HG03025 (cell line): Measurements from ENCODE around the gene TACSTD2.
A peak's percentile ranks its signal among the peaks of the same experiment; 100 is the strongest.
"Not testable (repeated sequence)": the region's sequence is repeated elsewhere in the genome, so short reads cannot be mapped to it uniquely, and the experiment has no call there.

Experiments used
- ATAC-seq: cut with Tn5 transposase; IDR thresholded peaks from one replicate; pipeline ENCODE4 v1.9.1; 2021; ENCODE audit warnings: mild to moderate bottlenecking, moderate library complexity; ENCODE audit not compliant: unreplicated experiment, low FRiP score

TACSTD2 gene

GRCh38 chr1:58568911-58569310 is 8.1 kb downstream of the TACSTD2 start:
- no peak for ATAC-seq

- no peak for ATAC-seq
Measured at GRCh38 chr1:58568271-58568860, 8.7 kb downstream of the TACSTD2 start.

GRCh38 chr1:58566339-58566738 is 10.7 kb downstream of the TACSTD2 start:
- ATAC-seq, result no peak

- not testable (repeated sequence) for ATAC-seq
Measured at GRCh38 chr1:58563715-58564114, 13.3 kb downstream of the TACSTD2 start.

DNA sequence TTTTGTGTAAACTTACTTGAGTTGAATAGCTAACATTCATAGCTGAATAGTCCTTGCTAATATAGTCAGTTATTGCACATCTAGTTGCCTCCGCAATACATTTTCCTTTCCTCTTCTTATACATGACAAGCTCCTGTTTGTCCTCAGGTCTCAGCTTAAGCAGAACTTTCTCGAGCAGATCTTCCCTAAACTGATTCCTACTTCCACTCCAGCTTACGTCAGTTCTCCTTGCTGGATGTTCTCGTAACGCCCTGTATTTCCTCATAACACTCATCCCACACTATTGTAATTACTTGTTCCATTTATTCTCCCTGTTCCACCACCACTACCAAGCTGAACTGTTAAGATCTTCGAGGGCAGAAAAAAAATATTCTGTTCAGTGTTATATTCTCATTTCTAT is 15.4 kb downstream of the TACSTD2 start:
- ATAC-seq, result no peak

- no peak for ATAC-seq
Measured at GRCh38 chr1:58555393-58555792, 21.7 kb downstream of the TACSTD2 start.

DNA sequence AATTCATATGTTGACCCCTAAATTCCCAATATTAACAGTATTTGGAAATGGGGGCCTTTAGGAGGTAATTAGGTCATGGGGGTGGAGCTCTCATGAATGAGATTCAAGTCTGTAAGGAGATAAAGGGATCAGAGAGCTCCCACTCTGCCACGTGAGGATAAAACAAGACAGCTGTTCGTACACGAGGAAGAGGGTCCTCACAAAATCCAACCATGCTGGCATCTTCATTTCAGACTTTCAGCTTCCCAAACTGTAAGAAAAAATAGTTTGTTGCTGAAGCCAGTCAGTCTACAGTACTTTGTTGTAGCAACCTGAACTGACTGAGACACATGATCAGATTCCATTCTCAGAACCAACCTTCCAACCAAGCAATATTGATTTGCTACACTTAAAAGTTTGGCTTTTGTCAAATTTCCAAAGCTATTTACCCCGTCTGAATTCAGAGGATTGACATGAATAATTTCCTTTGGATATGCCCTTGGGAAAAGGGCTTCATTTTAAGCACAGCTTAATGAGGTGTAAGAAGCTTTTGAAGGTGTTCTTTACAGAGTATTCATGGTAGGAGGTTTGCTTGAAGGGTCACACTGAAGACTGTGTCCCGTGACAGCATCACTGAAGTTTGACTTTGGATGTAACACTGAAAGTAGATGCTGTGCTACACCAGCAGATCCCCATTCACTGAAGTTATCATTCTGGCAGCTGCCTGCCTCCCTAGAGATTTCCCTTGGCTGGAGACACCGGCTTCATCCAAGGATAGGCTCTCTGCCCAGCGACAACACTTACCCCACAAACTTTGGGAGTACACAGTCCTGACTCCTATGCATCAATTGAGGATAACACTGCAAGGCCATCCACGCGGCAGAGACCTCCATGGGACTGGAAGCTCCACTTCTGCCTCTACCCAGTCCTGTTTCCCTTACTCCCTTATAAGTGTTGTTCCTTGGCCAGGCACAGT is 25.6 kb downstream of the TACSTD2 start:
- ATAC-seq, result no peak

DNA sequence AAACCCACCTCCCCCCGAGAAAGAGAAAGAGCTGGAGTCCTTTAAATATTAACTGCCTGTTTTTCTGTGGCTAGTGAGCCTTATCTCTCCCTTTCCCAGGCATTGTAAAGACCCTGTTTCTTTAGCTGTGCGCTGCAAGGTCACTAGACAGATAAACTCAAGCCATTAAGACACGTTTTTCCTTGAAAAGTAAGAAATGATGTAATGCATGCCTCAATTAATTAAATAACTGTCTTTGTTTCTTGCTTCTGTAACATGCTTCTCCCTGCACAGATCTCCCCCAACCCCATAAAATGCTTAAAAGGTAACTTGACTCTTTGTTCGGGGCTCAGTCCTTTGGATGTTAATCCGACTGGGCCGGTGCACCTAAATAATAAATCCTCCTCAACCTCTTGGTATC is 27.8 kb downstream of the TACSTD2 start:
- ATAC-seq, result not testable (repeated sequence)

DNA sequence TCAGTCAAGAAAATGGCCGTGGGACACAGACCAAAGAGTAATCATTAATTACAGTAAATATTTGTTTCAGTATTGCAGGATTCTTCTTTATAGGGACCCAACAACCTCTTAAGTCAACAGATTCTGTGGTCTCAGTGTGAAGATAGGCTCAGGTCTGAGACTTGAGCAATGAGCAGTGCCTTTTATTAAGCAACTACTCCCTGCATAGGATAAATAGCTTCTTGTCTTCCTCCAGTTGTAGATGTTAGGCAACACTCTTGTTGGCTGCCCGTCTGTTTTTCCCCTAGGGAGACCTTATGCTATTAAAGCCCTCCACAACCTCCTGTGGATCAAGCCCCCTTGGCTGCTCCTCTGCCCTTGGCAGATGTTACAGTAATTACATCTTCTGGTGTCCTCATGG is 28.7 kb downstream of the TACSTD2 start:
- ATAC-seq, result no peak

DNA sequence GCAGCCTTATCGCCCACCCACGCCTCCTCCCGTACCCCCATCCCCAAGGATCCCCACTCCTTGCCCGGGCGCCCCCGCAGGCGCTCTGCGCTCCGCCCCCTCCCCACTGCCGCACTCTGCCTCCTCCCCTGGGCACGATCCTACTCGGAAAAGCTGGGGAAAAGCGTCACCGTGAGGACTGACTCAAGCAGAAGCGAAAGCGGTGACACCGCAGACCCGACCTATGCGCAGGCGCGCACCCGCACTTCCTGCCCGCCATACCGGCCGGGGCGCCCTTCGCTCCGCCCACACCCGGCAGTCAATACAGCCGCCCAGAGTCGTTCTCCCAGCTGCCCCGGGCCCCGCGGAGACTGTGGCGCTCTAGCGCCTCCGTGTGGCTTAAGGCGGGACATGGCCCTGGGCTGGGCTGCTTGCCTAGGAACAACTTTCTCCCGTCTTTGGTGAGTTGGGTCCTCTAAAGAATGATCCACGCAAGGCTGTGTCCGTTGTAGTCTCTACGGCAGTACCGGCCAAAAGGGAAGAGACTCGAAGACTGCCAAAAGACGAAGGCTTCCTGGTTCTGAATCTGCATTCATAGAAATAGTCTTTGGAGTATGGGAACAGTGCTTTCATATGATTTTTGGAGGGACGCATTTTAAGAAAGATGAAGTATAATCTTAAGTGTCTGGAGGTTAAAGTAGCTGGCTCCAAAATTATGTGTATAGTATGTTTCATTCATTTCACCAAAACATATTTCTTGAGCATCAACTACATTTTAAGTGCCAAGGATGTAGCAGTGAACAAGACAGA is 30.3 kb downstream of the TACSTD2 start, which contains the start of gene OMA1:
Gene OMA1 (minus strand): TSS at position 207 of the 789 bp plus-strand sequence. CDS start 7,432 bp downstream, outside the sequence.
- ATAC-seq, result peak; percentile 94

- peak; percentile 62 for ATAC-seq
Measured at GRCh38 chr1:58545591-58546519, 31.2 kb downstream of the TACSTD2 start.

DNA sequence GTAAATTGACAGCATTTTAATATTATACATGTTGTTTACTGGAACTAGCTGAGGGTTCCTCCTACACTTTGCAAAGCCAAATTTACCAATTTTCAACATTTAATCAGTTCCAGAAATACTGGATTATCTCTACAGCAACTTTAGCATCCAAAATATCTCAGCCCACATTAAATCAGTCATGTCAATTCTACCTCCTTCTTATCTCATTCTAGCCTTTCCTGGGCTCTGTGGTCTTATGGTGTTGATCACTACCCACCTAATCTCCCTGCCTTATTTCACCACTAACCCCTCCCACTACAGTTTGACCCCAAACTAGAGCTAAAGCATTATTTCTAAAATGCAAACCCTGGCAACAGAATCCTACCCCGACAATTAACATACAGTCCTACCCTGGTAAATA is 33.8 kb downstream of the TACSTD2 start:
- ATAC-seq, result no peak

DNA sequence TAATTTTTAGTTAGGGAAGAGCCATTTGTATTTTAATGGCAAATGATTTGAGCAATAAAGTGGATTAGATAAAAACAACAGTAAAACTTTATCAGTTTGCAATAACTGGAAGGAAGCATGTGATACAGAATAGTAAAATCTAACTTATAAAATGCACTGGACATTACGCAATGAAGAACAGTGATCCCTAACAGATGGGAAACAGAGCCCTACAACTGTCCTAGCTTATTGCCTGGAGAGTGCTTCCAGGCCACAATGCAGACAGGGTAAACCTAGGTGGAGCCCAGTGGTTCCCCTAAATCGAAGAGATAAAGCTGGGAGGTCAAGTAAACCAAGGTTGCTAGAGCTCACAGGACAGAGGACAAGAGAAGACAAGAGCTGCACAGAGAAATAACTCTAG is 37.5 kb downstream of the TACSTD2 start:
- ATAC-seq, result no peak

DNA sequence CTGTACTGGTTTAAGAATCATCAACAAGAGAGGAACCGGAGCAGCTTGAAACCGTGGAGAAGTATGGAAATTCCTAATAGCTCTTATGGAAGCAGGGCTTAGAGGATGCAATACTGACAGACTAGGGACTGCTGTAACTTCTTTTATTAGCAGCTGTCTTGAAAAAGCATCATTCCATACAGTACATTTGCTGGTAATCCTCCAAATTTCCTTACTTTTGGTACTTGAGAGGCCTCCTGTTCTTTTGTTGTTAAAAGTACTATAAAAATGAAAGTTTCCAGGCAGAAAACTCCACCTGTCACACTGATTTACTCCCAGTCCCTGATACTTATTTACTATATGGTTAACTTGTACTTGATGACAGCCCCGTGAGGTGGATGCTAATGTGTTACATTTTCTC is 38.2 kb downstream of the TACSTD2 start:
- no peak for ATAC-seq

- ATAC-seq, result not testable (repeated sequence)
Measured at GRCh38 chr1:58531842-58532241, 45.2 kb downstream of the TACSTD2 start.

DNA sequence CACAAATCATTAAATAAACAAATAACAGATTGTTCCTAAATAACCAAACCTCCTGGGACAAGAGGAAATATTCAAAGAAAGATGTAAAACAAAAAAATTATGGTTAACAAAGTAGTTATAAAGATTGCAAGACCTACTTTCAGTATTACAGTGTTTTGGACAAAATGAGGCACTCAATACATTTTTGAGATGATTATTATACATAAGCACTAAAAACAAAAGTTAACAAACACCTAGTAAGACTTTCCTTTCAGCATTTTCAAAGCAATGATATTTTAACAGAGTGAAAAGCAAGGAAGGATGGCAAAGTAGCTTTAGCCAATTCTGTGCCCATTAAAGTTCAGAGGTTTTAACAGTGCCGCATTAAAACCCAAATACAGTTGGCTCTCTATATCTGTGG is 47.8 kb downstream of the TACSTD2 start:
- ATAC-seq, result no peak

DNA sequence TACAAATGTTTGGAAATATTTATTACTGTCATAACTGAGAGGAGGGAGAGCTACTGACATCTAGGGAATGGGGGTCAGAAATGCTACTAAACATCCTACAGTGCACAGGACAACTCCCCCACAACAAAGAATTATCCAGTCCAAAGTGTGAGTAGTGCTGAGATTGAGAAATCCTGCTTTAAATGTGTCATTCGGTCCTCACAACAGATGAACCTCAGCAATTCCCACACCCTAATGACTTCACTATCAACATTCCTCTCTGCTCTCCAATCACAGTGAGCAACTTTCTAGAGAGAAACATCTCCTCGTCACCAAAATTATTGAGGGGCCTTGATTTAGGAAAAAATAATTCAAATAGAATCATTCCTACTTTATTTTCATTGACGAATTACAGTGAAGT is 48.5 kb downstream of the TACSTD2 start:
- ATAC-seq, result no peak
